Stimulated activated CD4-positive, alpha-beta T cell treated with anti-CD3 and anti-CD28 coated beads, Interleukin-15, amount 100 ng/mL, for 48 hours (primary cell): Measurements from ENCODE around the gene INSM1.
"Not testable (repeated sequence)": the region's sequence is repeated elsewhere in the genome, so short reads cannot be mapped to it uniquely, and the experiment has no call there.

Source experiments
- DNase-seq, 2 donors: peaks; one replicate each; pipeline ENCODE4 v3.0.0-alpha.2; 2020; ENCODE audit warnings: low read depth in 2 of 2

INSM1 gene

DNA sequence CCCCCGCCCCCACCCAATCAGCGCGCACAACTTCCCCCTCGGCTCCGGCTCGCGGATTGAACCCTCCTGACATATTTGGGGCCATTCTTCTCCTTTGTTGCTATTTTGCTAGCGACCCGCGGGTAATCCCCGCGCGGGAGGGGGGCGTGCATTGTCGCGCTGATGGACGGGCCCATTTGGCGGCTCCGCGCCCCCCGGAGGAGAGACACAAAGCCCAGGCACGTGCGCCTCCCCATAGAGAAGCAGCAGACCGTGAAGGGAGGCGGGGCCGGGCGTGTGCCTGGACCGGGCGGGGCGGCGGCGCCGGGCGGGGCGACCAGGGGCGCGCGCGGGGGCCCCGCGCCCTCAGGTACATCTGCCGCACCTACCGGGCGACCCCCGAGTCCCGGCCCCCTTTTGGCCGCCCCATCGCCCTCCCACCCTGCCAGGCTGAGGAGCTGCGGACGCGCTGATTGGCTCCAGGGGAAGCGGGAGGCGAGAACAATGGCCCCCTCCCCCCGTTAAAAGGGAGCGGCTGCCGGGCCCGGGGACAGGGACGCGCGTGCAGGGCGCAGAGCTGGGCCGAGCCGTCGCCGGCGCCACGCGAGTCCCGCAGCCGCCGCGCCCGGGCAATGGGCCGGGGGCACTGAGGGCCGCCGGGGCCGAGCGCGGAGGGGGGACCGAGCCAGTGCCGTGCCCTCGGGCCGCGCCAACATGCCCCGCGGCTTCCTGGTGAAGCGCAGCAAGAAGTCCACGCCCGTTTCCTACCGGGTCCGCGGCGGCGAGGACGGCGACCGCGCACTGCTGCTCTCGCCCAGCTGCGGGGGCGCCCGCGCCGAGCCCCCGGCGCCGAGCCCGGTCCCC lies at the start of gene INSM1:
TSS of gene INSM1 (plus strand) at position 530 of the 843 bp plus-strand sequence. CDS start at position 694, 164 bp downstream.
- DNase-seq, result peak in 1 of 2 donors; percentile 14

DNA sequence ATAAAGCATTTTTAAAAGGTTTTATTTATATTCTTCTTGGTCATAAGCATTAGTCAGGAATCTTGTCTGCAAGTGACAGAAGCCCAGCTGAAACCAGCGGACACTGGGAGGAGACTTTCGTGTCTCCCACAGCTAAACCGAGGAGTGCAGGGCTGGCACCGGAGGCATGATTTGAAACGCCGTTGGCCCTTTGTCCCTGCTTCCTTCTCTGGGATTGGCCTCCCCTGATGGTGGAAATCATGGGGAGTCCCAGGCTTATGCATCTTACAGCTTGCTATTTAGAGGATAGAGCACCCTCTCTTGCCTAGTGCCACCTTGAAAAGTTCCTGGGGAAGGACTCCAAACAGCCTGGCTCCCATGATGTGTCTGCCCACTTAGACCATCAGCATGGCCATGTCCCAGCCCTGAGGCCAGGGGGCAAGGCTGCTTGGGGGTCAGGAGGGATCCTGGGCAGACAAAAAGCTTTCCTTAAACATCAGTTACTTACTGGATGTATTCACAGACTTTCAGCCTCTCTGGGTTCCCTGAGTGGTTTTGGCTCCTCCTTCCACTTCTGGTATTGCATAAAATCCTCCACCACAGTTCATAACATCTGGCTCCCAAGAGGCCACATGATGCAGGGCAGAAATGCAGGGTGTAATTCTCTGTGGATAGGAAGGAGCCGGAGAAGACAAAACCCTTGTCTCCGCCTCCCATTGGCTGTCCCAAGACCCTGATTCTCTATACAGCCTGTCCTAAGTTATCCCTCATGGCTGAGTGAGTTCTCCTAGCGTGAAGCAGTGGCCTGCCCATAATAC lies 49.3 kb upstream of the INSM1 start:
- no peak for DNase-seq

DNA sequence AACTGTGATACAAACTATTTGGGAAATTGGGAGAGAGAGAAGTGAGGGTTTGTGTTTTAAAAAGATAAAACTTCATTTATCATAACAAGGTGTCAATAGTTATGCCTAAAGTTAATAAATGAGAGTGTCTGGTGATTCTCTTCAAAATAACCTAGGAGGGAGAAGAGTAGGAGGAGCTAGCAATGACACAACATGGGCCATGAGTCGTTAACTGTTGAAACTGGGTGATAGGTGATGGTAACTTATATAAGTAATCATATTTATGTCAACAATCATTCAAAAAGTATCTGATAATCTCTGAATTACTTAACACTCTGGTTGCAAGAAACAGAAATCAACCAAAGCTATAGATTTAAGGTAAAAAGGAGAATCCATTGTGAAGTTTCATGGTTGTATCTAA lies 46.8 kb upstream of the INSM1 start:
- DNase-seq, result no peak

- DNase-seq, result no peak
These were observed 46.0 kb upstream of the INSM1 start for GRCh38 chr20:20321917-20322316.

- DNase-seq, result no peak
These were observed 45.0 kb upstream of the INSM1 start for GRCh38 chr20:20322912-20323311.

DNA sequence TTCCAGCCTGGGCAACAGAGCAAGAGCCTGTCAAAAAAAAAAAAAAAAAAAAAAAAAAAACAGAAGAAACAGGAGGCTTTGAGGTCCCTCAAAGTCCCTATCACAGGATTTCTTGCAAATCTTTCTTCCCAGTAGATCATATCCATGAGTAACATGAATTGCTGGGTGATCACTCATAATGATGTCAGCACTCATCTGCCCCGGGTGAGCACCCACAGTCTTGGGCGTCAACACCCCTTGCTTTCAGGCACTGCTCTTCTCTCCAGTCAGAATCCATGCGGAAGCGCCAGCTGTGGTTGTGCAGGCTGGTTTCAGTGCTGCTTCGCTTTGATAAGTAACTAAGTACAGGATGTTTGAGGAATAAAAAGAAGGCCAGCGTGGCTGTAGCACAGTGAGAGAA lies 40.2 kb upstream of the INSM1 start:
- no peak for DNase-seq

DNA sequence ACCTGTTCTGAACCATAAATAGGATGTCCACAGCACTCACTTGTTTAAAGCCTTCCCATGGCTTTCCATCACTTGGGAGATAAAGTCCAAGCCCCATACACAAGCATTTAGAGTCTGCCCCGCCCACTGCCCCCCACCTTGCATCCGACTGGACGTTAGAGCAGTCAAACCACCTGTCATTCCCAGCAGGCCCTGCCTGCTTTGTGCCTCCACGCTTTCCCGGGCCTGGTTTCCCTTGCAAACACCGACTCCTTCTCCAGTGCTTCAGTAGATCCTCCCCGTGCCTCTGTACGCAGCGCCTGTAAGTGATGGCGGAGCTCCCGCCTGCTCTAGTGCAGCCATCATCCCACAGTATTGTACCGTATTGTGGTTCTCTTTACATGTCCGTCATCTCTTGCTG lies 38.3 kb upstream of the INSM1 start:
- no peak for DNase-seq

DNA sequence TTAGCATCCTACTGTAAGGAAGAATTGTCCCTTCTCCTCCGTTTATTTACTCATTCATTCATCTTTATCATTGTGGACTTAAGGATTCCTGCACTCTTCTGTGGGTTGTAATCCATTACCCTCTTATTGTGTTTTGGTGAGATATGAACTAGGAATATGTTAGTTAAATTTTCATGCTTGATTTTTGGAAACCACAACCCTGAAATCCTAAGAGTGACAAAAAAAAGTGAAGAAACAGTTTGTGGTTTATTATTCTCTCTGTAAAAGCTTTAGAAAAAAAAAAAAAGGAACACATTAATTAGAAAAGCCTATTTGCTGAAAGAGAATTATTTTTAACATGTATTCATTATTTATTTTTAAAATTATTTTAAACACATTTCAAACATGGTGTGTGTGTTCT lies 36.7 kb upstream of the INSM1 start:
- no peak for DNase-seq

DNA sequence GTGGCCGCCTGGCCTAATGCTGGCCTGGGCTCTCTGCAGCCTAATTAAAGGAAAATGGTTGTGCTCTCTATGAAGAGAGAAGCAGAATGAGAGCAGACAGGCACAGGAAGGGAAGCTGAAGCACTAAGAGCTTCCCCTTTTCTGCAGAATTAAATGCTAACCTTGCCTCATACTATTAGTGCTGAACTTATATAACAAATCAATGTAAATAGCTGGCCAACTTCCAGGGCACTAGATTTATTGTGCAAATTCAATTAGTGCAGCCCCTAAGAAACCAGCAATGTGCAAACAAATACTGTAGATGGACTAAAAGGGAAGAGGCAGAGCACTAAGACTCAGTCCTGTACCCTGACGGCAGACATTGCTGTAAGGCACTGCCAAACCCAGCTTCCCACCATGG lies 36.1 kb upstream of the INSM1 start:
- DNase-seq, result no peak

- no peak for DNase-seq
These were observed 34.0 kb upstream of the INSM1 start for GRCh38 chr20:20333866-20334265.

GRCh38 chr20:20334489-20334888 lies 33.4 kb upstream of the INSM1 start:
- DNase-seq, result no peak

GRCh38 chr20:20338133-20338730 lies 29.7 kb upstream of the INSM1 start:
- DNase-seq, result no peak

DNA sequence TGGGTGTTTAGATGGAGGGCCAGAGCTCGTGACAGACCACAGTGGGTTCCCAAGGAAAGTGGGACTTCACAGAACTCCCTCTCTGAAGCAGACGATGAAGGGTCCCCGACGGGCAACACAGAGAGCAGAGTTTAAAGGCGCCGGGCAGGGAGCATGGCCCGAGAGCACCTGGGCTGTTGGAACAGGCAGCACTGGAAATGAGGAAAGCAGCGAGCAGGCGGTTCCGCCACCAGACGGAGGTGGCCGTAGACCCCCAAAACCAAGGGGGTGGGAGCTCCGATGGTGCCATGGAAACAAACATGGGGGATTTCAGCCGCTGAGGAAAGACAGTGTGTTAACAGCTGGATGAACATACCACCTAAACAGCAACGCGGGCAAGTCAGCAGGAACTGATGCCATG lies 27.5 kb upstream of the INSM1 start:
- DNase-seq, result no peak

DNA sequence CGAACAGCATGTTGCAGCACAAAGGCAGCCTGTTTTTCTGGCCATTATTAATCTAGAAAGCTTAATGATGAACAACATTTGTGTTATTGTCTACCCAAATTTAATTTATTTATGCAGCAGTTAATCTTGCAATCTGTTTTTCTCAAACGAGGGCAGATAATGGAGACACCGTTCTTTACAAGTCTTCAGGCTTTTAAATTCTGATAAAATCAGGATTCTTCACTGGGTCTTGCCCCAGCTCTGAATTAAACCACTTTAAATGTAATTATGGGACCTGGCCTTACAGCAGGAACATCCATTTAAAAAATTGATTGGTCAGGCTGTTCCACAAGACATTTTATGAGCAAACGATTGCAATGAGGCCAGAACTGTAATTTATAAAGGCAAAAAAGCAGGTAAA lies 26.5 kb upstream of the INSM1 start:
- DNase-seq, result no peak

- no peak for DNase-seq
These were observed 25.8 kb upstream of the INSM1 start for GRCh38 chr20:20342066-20342465.

- no peak for DNase-seq
These were observed 24.0 kb upstream of the INSM1 start for GRCh38 chr20:20343932-20344331.

DNA sequence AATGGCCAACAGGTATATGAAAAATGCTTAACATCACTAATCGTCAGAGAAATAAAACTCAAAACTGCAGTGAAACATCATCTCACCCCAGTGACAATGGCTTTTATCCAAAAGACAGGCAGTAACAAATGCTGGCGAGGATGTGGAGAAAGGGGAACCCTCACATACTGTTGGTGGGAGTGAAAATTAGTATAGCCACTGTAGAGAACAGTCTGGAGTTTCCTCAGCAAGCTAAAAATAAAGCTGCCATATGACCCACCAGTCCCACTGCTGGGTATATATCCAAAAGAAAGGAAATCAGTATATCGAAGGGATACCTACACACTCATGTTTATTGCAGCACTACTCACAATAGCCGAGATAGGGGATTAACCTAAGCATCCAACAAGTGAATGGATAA lies 23.4 kb upstream of the INSM1 start:
- DNase-seq, result no peak

- DNase-seq, result no peak
These were observed 14.3 kb upstream of the INSM1 start for GRCh38 chr20:20353576-20353975.

DNA sequence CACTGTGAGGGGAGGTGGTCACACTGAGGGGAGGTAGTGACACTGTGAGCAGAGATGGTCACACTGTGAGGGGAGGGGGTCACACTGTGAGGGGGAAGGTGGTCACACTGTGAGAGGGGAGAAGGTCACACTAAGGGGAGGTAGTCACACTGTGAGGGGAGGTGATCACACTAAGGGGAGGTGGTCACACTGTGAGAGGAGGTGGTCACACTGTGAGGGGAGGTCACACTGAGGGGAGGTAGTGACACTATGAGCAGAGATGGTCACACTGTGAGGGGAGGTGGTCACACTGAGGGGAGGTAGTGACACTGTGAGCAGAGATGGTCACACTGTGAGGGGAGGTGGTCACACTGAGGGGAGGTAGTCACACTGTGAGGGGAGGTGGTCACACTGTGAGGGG lies 12.4 kb upstream of the INSM1 start:
- not testable (repeated sequence) for DNase-seq

- DNase-seq, result no peak
These were observed 9.1 kb upstream of the INSM1 start for GRCh38 chr20:20358801-20359200.

GRCh38 chr20:20359628-20360027 lies 8.3 kb upstream of the INSM1 start:
- no peak for DNase-seq

DNA sequence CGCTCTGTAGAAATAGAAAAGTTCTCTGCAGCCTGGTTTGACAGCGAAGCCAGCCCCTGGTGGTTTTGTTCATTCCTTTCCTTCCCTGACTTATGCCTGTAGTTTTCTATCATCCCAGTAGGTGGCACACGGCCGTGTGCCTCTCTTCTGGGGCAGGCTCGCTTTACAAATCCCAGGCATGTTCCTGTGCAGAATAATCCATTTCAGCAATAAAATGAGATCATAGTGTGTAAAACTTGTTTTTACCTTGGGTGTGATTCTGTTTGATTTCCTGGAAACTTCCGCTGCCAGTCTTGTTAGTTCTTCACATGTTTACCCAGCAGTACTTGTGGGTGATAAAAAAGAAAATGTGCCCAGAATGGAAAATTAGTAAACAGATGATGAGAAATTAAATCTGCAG lies 7.4 kb upstream of the INSM1 start:
- peak in 1 of 2 donors; percentile 16 for DNase-seq
